SK-MEL-5 (cell line): ENCODE data around the gene NTM. TPM values are rescaled to one million over a fixed set of nuclear protein-coding genes. Genes with fewer than 3 reads are reported as not detected.

ENCODE experiments used
- DNase-seq: peaks from one replicate; pipeline ENCODE4 v3.0.0-alpha.2; 2016; ENCODE audit warnings: low read depth, low spot score
- in situ Hi-C: cut with HindIII; loops from 2 replicates; pipeline ENCODE4 v1.10.0; 2016; ENCODE audit warnings: low sequenced_read_pairs, high pct_unique_total_duplicates, low pct_unique_long_range_greater_than_20kb
- total RNA-seq: library from RNA; depleted of rRNA; stranded (reverse); fragments of >200 nt; shearing (Covaris generic); gene quantifications from 2 replicates; pipeline ENCODE4 v1.2.3, GENCODE V29; 2014

The NTM gene
- total RNA-seq, 1 experiment from 2014 or later, result 0.95 TPM

- in situ Hi-C loops, result no loop called here
- DNase-seq, result no peak
These were observed 179.4 kb downstream of the NTM start for GRCh38 chr11:131549770-131550169.

DNA sequence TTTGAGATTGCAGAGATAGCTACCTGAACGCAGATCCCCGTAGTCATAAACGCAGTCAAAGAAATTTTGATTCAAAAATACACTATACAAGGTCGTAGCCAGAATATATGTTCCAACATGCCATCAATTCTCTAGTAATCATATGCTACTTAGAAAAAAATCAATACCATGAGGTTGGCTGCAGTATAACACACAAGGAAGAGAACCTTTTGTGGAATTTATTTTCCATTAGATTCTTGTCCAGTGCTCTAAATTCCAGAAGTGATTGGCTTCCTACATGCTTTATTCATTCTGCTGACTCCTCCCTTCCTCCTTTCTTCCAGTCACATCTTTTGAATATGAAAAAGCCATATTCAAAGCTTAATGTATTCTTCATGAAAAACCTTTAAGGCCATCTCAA is 189.9 kb downstream of the NTM start:
- in situ Hi-C loops, result no loop called here
- no peak for DNase-seq

- in situ Hi-C loops, result no loop called here
- DNase-seq, result peak; percentile 14
These were observed 191.1 kb downstream of the NTM start for GRCh38 chr11:131561501-131561900.

DNA sequence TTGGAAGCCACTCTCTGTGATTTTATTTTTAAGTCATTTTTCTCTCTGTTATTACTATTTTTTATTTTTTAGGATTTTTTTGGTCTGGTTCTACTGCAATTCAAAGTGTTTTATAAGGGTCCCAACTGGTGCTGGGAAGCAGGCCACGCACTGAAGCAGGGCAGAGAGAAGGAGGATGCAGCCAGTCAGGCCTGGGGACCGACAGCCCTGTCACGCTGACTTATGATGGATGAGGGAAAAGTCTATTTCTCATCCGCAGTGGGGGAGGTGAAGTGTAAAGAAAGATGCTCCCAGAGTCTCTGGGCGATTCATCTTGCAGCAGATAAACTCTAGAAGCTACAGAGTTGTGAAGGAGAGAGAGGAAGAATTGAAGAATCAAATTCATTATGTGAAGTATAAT is 191.6 kb downstream of the NTM start:
- in situ Hi-C loops, result no loop called here
- no peak for DNase-seq

GRCh38 chr11:131568318-131568717 is 197.9 kb downstream of the NTM start:
- no peak for DNase-seq
- in situ Hi-C loops, result no loop called here

DNA sequence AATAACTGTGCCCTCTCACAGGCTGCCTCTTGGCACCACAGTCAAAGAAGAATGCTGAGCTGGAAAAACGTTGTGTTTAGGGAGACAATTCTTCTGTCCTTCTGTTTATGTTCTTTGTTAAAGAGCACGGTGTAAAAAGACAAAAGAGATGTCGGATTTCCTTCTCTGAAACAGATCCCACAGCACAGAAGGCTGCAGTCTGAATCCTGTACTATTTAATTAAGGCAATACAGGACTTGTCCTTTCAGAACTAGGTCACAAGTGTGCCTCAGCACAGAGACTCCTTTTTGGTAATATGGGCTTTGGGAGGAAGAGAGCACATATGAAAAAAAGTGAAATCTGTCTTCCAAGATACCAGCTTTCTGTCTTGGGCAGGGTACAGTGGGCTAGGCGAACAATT is 201.2 kb downstream of the NTM start:
- in situ Hi-C loops, result no loop called here
- DNase-seq, result no peak

DNA sequence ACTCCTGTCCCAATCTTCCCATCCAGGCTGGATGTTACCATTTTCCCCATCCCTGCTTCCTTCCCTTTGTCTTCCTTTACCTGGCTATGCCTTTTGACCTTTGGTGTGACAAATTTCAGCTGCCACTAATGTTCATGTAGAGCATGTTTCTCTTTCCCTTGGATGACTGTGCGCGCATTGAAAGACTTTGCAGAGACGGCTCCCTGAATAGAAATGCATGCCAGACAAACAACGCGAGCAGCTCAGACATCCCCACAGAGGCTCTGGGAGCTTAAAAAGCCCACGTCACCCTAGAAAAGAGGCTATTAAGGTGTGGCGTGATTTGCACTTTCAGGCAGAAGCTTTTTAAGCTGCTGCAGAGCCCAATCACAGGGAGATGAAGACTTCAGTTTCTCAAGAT is 202.0 kb downstream of the NTM start:
- in situ Hi-C loops, result no loop called here
- no peak for DNase-seq

GRCh38 chr11:131579932-131580387 is 209.5 kb downstream of the NTM start:
- in situ Hi-C loops, result no loop called here
- DNase-seq, result peak; percentile 75

- in situ Hi-C loops, result no loop called here
- DNase-seq, result no peak
These were observed 210.1 kb downstream of the NTM start for GRCh38 chr11:131580476-131580875.

GRCh38 chr11:131581046-131581445 is 210.6 kb downstream of the NTM start:
- no peak for DNase-seq
- in situ Hi-C loops, result no loop called here

- in situ Hi-C loops, result no loop called here
- DNase-seq, result no peak
These were observed 211.7 kb downstream of the NTM start for GRCh38 chr11:131582021-131582525.

- in situ Hi-C loops, result no loop called here
- DNase-seq, result no peak
These were observed 213.0 kb downstream of the NTM start for GRCh38 chr11:131583421-131583820.

DNA sequence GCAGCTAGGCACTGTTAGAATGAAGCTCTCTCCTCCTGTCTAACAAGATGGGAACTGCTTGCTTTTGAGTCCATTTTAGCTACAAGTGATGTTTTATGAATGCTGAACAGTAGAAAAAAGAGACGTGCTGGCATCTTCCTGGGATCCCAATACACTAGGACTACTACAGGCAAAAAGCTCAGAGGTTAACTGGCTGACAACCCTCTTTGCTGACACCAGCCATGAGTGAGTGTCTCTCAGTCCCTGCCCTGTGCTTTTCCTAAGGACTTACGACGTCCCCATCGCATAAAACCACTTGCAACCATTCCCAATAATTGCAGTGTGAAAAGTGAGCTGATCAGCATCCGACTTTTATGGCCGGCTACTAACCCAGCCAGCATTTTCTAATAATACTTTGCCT is 213.5 kb downstream of the NTM start:
- no peak for DNase-seq
- in situ Hi-C loops, result no loop called here

GRCh38 chr11:131584785-131585592 is 214.6 kb downstream of the NTM start:
- in situ Hi-C loops, result no loop called here
- peak; percentile 34 for DNase-seq

- in situ Hi-C loops, result no loop called here
- DNase-seq, result no peak
These were observed 217.6 kb downstream of the NTM start for GRCh38 chr11:131588057-131588456.

- in situ Hi-C loops, result no loop called here
These were observed 220.6 kb downstream of the NTM start for GRCh38 chr11:131591051-131591461.

GRCh38 chr11:131592152-131592551 is 221.7 kb downstream of the NTM start:
- DNase-seq, result no peak
- in situ Hi-C loops, result no loop called here

More at GRCh38 chr11:131591051-131591461, 220.6 kb downstream of the NTM start:
- no peak for DNase-seq

DNA sequence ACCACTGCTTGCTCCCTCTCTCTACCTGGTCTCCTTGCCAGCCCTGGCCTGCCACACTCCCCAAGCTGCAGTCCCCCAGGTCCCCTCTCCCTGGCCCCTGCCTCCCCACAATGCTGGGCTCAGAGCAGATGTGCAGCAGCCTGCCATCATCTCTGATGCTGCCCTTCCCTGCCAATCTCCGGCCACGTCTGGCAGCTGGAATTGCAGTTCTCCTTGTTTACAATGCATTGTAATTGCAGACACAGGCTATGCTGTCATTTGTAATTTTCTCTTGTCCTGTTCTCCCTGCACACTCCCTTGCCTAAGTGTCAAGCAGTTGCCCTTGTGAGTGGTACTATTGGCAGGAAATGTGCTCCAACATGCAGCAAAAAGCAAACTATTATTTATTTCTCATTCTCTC is 222.3 kb downstream of the NTM start:
- in situ Hi-C loops, result no loop called here
- DNase-seq, result no peak

GRCh38 chr11:131593301-131593700 is 222.9 kb downstream of the NTM start:
- no peak for DNase-seq
- in situ Hi-C loops, result no loop called here
